ENCODE data around the gene DMRT3.

The DMRT3 gene, protein sequence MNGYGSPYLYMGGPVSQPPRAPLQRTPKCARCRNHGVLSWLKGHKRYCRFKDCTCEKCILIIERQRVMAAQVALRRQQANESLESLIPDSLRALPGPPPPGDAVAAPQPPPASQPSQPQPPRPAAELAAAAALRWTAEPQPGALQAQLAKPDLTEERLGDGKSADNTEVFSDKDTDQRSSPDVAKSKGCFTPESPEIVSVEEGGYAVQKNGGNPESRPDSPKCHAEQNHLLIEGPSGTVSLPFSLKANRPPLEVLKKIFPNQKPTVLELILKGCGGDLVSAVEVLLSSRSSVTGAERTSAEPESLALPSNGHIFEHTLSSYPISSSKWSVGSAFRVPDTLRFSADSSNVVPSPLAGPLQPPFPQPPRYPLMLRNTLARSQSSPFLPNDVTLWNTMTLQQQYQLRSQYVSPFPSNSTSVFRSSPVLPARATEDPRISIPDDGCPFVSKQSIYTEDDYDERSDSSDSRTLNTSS

DNA sequence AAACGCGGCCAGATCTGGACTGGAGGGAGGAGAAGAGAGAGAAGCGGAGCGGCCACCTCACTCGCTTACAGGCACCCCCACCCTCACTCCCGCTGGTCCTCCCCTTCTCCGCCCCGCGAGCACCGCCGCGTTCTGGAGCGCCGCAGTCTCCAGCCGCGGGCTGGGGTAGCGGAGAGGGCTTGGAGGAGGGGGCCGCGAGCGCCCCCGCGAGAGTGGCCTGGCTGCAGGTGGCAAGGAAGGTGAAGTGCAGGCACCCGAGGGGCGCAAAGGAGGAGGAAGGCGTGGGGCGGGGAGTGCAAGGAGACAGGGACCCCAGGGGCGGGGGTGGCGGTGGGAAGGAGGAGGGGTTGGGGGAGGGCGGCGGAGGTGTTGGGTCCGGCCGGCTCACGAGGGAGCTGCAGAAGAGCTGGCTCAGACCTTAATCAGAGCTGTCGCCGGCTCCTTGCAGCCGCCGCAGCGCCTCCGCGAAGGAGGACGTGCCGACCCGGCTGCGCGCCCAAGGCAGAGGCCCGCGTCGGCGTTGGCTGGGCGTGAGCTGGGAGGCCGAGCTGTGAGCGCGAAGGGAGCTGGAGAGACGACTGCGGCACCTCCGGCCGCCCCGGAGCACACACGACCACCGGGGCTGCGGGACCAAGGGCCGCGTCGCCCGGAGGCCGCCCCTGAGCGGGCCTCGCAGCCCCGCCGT is at the start of gene DMRT3:
DMRT3 (plus strand) TSS at position 398 of the 685 bp plus-strand sequence. CDS start 347 bp downstream, outside the sequence.
- no peak for FAIRE-seq

DNA sequence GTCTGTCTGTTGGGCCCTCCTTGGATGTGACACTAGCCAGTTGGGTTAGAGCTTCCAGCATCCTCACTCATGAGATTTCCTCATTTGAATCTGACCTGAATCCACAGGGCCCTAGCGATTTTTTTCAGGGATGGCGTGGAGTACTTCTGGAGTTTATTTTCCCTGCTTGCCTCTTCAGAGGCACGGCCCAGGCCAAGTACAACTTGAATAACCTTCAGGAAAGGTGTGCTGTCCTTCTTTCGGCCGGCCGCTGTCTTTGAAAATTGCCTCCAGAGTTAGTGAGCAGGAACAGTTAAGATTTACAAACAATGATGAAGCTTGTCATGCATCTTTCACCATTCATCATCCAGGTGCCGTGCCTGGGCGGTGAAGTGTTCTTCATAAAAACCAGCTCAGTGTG is 49.5 kb upstream of the DMRT3 start:
- no peak for FAIRE-seq

DNA sequence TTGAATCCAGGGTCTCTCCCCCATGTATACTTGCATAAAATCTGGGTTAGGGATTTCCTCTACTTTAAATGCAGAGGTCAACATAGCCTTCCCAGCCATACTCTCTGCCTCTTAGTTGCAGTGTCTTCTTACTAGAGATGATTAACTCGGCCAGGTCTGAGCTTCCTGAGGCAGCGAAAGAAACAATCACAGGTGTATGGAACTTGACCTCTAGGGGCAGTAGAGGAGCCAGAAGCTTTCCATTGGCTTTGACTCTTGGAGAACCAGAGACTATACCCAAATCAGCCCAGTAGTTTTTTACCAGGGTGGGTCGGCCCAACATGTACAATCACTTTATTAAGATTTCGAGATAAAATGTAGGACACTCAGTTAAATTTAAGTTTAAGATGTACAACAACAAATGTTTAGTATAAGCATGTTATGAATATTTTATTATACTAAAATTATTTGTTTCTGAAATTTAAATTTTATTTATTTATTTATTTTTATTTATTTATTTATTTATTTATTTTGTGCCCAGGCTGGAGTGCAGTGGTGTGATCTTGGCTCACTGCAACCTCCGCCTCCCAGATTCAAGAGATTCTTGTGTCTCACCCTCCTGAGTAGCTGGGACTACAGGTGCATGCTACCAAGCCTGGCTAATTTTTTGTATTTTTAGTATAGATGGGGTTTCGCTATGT is 48.0 kb upstream of the DMRT3 start:
- FAIRE-seq: no peak

DNA sequence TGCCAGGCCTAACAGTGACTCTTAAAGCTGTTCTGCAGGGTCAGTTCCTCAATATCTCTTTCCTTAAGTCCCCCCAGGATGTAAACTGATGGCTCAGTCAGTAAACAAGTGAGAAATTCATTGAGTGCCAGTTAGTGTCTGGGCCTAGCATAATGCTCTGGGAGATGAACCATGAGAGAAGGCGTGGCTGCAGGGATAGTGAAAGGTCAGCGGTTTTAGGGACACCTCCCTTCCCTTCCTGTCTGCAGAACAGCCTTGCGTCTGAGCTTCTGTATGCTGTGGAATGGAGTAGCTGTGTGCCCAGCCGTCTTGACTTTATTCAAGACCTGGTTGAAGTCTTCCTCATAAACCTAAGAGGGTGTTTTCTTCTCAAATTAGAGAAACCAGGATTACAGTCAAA is 46.7 kb upstream of the DMRT3 start:
- FAIRE-seq: no peak

DNA sequence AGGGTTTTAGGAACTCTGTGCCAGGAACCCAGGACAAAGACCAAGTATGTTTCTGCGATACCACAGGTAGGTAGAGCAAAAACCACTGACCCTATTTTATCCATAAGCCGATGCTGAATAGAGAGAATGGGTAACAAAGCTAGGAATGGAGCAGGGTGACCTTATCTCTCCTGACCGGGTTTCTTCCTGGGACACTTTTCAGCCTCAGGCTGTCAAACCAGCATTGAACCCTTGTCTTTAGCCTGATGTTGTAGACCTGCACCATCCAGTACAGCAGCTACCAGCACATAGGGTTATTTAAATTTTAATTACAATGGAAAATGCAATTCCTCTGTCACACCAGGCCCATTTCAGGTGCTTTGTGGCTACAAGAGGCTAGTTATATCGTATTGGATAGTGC is 43.1 kb upstream of the DMRT3 start:
- FAIRE-seq: no peak

DNA sequence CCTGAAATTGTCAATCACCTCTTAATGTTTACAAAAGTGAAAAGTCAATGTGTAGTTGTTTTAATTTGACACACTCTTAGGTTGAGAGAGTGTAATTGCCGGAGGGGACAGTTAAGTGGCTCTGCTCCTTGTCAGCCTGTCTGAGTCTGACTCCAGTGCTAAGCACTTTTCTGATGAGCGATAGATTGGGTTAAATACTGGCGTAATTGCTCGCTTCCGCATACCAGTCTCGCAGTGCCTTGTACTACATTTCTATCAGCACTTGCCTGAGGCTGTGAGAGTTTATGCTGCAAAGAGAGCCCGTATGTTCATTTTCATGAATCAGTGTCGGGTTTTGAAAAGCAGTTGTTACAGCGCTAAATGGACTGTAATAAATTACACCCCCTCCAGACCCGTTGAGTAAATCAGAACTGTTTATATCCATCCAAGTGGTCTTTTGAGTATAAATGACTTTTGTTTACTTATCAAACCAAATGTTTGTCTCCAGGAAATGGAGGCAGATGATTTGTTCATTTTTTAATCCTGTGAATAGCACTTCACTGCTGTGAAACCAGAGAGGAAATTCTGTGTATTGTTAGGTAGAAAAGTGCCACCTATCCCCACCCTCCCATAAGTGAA is 41.0 kb upstream of the DMRT3 start:
- FAIRE-seq: no peak

DNA sequence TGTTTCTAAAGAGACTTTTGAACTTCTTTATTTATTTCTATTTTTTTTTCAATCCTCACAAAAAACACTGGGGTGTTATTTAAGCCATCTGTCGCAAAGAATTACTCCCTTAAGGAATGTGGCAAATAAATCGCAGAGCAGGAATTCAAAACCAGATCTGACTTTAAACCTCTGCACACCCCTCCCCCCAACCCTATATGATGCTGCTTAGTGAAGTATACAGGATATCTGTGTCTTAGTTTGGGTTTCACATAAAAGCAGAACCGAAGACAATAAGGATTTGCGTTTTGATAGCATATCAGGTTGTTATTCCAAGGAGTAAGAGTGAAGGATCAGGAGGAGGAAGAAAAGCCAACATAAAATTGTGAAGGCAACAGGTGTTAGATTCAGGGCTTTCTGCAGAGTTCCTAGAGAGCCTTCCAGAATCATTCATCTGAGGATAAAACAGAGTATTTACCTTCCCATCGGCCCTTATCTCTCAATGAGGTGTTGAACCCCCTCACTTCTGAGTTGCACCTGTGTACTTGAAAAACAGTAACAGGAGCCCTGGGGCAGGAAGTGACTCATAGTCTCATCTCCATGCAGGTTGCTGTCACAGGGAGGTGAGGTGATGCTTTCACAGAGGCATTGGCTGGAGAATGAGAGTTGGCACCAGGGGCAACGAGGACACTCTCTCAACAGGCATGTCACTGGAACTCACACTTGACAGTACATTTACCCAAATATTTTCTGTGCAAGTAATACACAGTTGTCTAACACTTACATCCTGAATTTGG is 33.5 kb upstream of the DMRT3 start:
- no peak for FAIRE-seq

DNA sequence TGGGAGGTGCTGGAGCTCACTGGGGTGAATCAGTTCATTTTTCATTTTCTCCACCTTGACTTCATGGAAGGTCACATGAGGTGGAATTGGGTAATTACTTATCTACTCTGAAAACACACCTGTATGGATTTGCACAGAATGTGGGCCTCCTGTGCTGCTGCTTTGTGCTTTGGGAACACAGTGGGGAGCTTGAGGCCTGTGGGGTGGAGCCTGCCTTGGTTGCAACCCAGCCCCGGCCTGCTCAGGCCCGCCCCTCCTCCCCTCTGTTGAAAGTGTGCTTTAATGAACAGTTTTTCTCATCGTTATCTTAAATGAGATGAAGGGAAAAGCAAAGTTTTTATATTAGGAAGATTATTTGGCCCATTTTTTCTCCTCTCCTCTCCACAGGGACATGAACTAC is 28.5 kb upstream of the DMRT3 start:
- no peak for FAIRE-seq

DNA sequence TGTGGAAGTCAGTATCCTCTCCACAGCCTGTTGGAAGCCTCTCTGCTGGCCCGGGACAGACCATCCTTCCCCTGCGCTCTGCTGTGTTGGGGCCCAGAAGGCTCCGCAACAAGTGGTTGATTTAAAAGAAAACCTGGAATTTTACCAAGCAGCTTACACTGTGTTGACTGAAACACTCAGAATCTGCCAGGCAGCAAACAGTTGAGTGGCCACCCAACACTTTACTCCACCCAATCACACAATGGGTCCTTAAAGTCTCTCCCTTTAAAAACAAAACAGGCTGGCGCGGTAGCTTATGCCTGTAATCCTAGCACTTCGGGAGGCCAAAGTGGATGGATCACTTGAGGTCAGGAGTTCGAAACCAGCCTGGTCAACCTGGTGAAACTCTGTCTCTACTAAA is 28.0 kb upstream of the DMRT3 start:
- no peak for FAIRE-seq

DNA sequence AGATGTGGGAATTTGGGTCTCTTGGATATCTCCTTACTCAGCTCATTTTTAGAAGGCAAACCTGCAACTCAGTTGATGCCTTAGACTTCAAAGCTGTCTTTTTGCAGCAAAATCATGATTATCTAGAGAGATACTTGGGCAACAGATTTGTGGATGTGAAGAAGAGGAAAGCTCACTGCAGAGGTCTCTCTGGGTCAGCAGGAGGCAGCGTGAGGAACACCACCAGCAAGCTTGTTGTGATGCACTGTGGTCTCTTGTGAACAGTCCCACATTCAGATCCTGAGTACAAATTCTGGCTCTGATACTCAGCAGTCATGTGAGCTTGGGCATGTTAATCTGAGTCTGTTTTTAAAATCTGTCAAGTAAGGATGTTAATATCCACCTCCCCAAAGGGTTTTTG is 26.3 kb upstream of the DMRT3 start:
- FAIRE-seq: no peak

DNA sequence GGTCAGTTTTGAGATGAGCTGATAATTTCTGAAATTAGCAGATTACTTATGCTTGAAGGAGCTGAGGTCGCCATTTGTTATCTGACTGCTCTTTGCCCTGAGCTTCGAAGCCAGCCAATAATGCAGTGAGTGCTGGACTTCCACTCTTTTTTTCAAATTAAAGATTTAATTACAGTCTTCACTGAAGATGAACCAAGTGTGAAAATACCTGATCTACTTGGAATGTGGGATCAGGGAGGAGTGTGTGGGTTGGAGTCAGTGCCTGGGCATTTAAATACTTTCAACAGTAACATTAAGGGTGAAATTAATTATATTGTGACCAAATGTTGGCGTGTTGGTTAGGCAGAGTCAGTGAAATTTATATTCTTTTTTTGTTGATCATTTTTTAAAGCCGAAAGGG is 23.9 kb upstream of the DMRT3 start:
- FAIRE-seq: no peak

DNA sequence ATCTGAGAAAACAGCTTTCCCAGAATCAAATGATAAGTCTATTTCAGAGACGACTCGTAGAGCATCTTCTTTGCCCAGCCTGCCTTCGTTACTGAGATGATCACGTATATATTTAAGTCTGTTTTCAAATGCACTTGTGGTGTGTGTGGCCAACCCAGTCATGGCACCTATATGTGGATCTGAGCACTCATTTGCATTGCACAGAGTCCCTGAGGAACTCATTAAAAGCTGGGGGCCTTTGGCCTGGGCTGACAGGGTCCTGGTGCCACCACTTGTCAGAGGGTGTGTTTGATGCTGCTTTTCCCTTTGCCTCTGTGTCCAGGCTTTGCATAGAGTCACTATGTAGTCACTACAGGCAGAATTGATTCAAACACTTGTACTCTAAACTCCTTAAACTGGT is 17.4 kb upstream of the DMRT3 start:
- no peak for FAIRE-seq

DNA sequence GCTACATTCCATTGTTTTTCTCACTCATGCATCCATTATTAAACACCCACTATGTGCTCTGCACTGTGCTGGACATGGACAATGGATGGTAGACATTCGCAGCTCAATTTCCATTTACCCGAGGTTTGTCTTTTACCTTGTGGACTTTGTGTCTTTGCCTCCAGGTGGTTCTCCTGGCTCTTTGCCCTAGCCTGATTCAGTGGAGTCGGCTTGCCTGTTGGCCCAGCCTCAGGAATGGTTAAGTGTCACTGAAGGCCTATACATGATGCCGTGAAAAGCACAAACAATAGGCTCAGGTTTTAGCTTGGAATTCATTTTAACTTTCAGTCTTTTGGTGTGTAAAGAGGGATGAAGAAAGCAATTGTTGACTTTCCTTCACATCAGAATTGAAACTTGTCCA is 16.5 kb upstream of the DMRT3 start:
- no peak for FAIRE-seq

DNA sequence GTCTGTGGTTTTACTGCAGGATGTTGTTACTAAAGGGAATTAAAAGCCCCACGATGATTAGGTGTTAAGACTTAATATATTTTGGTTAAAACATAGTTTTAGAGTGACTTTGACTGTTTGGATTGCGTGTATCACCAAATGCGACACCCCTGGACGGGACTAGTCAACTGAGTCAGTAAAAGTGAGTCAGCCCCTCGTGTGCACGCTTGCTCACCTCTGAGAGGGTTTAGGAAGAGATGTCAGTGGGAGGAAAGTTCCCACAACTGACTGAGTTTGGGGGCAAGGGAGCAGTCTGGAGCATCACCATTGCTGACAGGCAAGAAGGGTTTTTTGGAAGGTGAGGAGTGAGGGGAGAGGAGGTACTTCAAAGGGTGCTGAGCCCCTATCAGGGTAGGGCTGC is 14.4 kb upstream of the DMRT3 start:
- FAIRE-seq: no peak

DNA sequence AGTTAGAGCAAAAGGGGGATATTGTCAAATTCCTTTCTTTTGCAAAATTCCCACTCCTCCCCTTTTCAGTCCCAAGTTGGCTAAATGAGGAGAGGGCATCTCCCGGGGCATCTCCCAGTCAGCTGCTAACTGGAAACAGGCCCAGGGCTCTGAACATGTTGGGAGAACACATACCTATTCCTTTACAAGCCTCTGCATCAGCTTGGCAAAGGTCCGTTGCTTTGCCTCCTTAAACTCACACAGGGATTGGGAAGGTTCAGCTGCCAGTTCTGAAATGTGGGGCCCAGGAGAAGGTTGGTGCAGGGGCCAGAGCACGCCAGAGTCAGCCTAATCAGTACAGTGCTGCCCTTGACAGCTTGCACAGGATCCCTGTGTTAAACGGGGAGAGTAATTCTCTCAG is 11.0 kb upstream of the DMRT3 start:
- no peak for FAIRE-seq

DNA sequence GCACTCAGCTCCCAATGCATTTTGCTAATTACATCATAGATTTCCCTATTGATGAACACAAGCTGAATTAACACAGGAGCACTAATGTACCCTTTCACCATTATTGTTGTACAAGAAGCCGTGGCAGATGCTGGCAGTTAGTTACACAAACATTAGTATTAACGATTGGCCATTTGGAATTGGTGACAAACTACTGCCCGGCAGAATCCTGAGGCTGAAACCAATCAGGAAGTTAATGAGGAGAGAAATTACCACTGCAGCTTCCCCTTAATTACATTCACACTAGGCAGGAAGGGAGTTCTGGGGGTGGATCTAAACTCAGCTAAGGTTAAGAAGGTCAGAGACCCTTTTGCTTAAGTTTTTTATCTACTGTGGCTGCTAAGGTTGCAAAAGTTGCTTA is 9.6 kb upstream of the DMRT3 start:
- no peak for FAIRE-seq

DNA sequence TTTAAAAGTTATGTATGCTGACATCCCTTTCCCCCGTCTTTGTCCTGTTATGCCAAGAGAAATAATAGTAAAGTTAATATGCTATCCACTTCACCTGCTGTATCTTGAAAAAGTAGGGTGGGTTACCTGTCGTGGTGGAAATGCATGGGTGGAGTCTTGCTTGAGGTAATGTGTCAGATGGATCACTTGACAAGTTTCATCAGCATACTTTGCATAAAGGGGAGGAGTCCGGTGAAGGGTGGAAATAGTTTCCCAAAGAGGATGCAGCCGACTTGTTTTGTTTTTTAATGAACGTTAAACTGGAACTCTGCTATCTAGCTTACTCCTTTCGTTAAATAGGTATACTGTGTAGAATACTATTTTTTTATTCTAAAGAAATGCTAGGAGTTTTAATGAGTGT is 9.0 kb upstream of the DMRT3 start:
- FAIRE-seq: no peak

DNA sequence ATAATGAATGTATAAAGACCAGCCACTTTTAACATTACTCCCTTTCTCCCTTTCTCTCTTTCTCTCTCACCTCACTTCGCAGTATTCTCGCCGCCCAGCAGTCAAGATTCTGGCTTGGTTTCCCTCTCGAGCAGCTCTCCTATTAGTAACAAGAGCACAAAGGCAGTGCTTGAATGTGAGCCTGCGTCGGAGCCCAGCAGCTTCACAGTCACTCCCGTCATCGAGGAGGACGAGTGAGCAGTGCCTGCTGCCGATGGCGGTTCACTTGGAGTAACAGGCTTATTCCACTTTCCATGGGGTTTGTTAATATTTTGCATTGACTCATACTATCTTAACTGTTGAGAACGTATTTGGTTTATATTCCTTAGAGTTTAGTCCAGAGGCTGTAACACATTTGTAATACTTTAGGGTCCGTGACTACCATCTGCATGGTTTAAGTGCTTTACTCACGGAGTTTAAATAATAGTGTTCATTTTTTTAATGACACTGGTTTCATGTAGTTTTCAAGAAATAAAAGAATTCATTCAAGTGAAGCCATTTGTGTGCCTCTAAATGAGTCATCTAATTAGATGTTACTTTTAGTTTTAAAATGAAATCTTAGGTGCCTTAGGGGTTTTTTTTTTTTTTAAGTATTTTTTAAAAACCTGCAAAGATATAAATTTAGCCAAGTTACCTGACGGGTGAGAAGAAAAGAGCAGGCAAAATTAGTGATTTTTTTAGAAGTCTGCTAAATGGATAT is 8.4 kb upstream of the DMRT3 start:
- no peak for FAIRE-seq

DNA sequence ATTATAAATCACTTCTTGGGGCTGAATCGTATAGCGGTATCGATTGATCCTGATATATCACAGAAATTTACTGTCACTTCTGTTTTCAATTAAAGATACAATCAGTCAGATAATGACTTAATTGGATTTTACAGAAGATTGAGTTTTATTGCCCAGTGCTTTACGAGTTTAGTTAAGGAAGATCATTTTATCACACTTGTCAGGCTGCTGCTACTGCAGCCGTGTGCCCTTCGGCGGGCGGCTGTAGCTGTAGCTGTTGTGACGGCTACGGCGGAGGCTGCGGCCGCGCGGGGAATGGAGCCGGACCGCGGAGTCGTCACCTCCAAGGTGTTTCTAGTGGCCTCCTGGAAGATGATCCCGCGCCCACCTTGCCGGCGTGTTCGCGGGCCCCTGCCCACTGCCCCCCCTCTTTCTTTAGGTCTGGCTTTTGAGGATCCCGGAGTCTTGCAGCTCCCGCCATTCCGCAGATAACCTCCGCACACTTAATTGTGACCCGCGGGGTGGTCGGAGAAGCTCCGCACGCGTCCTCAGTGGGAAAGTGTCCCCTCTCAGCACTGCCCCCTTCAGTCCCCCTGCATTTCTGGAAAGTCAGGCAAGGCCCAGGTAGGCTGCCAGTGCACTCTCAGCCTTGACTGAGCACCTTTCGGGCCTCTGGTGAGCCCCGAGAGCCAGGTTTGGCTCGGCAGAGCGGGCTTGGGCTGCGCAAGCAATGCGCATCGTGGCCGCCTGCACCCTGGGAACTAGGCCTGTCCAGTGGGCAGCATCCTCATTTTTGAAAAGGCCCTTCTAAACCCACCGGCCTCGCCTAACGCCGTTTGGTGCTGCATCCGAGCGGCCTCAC is 6.9 kb upstream of the DMRT3 start:
- FAIRE-seq: no peak

DNA sequence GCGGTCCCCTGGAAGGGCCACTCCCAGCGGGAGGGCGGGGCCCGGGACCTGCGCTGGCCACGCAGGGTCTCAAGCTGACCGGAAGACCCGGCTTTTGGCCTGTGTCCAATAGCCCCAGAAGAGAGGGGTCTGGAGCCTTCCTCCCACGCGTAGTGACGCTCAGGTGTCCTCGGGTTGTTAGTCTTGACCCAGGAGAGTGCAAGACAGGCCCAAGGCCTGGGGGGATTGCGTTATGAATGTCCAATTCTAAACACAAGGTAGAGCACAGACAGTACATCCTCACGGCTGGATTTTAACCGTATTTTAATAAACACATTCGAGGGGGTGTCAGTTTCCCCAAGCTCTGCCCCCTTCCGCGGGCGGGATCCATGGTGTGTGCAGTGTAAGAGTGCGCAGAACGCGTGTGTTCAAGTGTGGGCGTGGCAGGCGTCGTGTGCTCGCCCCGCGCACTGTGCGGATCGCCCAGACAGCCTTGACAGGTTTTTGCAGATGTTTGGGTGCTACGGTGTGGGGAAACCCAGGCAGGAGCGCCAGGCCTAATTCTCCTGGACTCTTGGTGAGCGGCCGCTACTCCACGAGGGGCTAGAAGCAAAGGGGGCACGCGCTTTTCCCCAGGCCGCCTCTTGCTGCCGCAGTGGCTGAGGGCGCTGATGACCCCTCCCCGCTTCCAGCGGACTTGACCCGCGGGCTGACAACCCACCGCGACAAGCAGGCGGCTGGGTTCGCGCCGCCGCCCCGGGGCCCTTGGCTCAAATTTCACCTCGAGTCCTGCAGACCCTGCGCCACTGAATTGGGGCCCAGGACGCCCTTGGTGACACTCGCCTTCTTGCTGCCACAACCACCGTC is 6.1 kb upstream of the DMRT3 start:
- FAIRE-seq: no peak

All from G401.6 (cell line).